Spleen (tissue), 11 donors: ENCODE measurements around the gene PTTG1IP2. TPM values are rescaled to one million over a fixed set of nuclear protein-coding genes. Genes with fewer than 3 reads are reported as not detected.

Experiments used
- DNase-seq: peaks from one replicate; pipeline ENCODE4 v3.0.0-alpha.2; 2020
- H3K27ac ChIP-seq, 8 donors: fragments of 200-600 bp; sonication (generic) in 7 of 8; 1 replicate in 4 of 8; 2 replicates in 4 of 8; pipeline versions ENCODE4 v1.5.0 to v1.8.0; 2016 to 2021; ENCODE audit warnings: inconsistent platforms in 4 of 8, mild to moderate bottlenecking in 4 of 8, moderate library complexity in 1 of 8
- H3K27me3 ChIP-seq, 7 donors: fragments of 200-600 bp; sonication (generic) in 6 of 7; replicated peaks in 1 of 7; 1 replicate in 4 of 7; 2 replicates in 3 of 7; pipeline versions ENCODE4 v1.5.0 to v1.8.0; 2016 to 2021; ENCODE audit warnings: inconsistent platforms in 3 of 7, mild to moderate bottlenecking in 1 of 7
- H3K36me3 ChIP-seq, 6 donors: fragments of 200-600 bp; sonication (generic) in 5 of 6; 1 replicate in 4 of 6; 2 replicates in 2 of 6; pipeline versions ENCODE4 v1.5.0 to v1.8.0; 2016 to 2021; ENCODE audit warnings: inconsistent platforms in 2 of 6
- H3K4me1 ChIP-seq, 6 donors: fragments of 200-600 bp; sonication (generic) in 5 of 6; 1 replicate in 3 of 6; 2 replicates in 3 of 6; pipeline versions ENCODE4 v1.5.0 to v1.8.0; 2016 to 2021; ENCODE audit warnings: inconsistent platforms in 3 of 6
- H3K4me3 ChIP-seq, 8 donors: fragments of 200-600 bp; sonication (generic) in 7 of 8; 1 replicate in 4 of 8; 2 replicates in 4 of 8; pipeline versions ENCODE4 v1.5.0 to v1.8.0; 2016 to 2021; ENCODE audit warnings: inconsistent platforms in 4 of 8, mild to moderate bottlenecking in 4 of 8, moderate library complexity in 2 of 8
- H3K9me3 ChIP-seq, 8 donors: fragments of 200-600 bp; sonication (generic) in 7 of 8; 1 replicate in 4 of 8; 2 replicates in 4 of 8; pipeline versions ENCODE4 v1.5.0 to v1.8.0; 2016 to 2021; ENCODE audit warnings: inconsistent platforms in 4 of 8
- POLR2A ChIP-seq, 3 donors: fragments of 450-650 bp; IDR thresholded peaks; one replicate each; pipeline ENCODE4 v1.5.1; 2017; ENCODE audit warnings: antibody characterized with exemption in 3 of 3, mild to moderate bottlenecking in 1 of 3
- POLR2AphosphoS5 ChIP-seq, 3 donors: sonication (generic); formaldehyde crosslinking; IDR thresholded peaks; one replicate each; pipeline ENCODE4 v1.5.1; 2017; ENCODE audit warnings: antibody characterized with exemption in 3 of 3
- WGBS, 5 donors: extraction: QIAGEN DNeasy Blood & Tissue Kit in 3 of 5; methylation state at CpG; one replicate each; pipeline versions ENCODE4 v1.1.5 to v1.1.7; 2013 to 2018; 5-methylcytosine and 5-hydroxymethylcytosine counted together
- intact Hi-C: fragments of 100-400 bp; cut with DNase I; formaldehyde crosslinking; loops from one replicate; pipeline ENCODE4 v1.15.0; 2023; ENCODE audit warnings: low total_unique reads
- polyA plus RNA-seq, 3 donors: library from polyadenylated mRNA; stranded (reverse); fragments of 200-250 nt; gene quantifications; one replicate each; pipeline ENCODE4 v1.2.1, GENCODE V29; 2013
- total RNA-seq, 7 donors: library from RNA; depleted of rRNA in 3 of 7; stranded (reverse); fragments of >200 nt in 3 of 7; fragmentation: NEBNext Ultra II Directional in 4 of 7; extraction: Animal tissue kit (Norgen Biotek cat#: 25700) in 4 of 7; gene quantifications; one replicate each; pipeline versions ENCODE4 v1.1.0 to v1.2.1, GENCODE V29; 2016 to 2021
- TF ChIP-seq, protein P1 (sequence below), 11 experiments: fragments of 200-600 bp in 7 of 11; fragments of 450-650 bp in 4 of 11; sonication (generic) in 4 of 11; IDR thresholded peaks in 8 of 11; conservative IDR thresholded peaks in 3 of 11; 1 replicate in 7 of 11; 2 replicates in 4 of 11; pipeline versions ENCODE4 v1.4.0 to v1.8.0; 2016 to 2021; ENCODE audit warnings: antibody characterized with exemption in 11 of 11, inconsistent platforms in 4 of 11, mild to moderate bottlenecking in 1 of 11
- donor health status: healthy with polysubstance abuse.
- donor health status: DM: no; HTN: no; CAD: no; lungs with moderate emphysema.
- donor health status: DM: no; HTN: no; CAD: no.
- donor health status: Bipolar disorder and iron deficiency.
- donor health status: healthy.
- donor health status: DM: no; HTN: no; CAD: no.
- donor health status: DM: yes; HTN: yes; CAD: no.

Gene PTTG1IP2
- total and polyA plus RNA-seq, 10 donors = not detected

DNA sequence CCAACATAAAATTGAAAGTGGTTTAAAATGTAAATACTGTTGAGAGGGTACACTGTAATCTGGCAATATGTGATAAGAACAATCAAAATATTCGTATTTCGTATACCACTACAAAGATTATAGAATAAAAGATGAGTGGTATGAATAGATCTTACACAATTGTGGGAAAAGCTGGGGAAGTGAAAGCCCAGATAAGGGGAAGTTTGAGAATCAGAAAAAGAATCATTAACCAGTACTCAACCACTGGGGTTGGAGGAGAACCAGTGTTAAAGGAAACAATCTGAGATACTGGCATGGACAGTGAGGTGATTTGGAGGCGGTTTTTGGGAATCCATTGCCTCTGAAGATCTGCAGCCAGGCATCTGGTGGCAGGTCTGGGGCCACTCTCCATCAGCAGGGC lies 67.0 kb downstream of the PTTG1IP2 start:
- Histone ChIP-seq H3K36me3 (no peaks in the 10 kb centered on the region), H3K4me3 (no peak overlapping the region), H3K4me1 (peaks cover 0 to 10% (median 1%) of the 10 kb centered on the region in 6 donors), H3K27ac (no peak overlapping the region), H3K9me3 (no peaks in the 10 kb centered on the region), H3K27me3 (no peaks in the 10 kb centered on the region)
- WGBS, 5 donors = 46 to 65% (median 55%) methylated on average over 3 of the region's 3 CpGs
- no peak for DNase-seq
- intact Hi-C loops = no loop called here
- TF ChIP-seq POLR2AphosphoS5 (IDR thresholded peaks at IDR 0.05) (no peak), POLR2A (IDR thresholded peaks at IDR 0.05) (no peak)
- TF ChIP-seq, protein P1, sequence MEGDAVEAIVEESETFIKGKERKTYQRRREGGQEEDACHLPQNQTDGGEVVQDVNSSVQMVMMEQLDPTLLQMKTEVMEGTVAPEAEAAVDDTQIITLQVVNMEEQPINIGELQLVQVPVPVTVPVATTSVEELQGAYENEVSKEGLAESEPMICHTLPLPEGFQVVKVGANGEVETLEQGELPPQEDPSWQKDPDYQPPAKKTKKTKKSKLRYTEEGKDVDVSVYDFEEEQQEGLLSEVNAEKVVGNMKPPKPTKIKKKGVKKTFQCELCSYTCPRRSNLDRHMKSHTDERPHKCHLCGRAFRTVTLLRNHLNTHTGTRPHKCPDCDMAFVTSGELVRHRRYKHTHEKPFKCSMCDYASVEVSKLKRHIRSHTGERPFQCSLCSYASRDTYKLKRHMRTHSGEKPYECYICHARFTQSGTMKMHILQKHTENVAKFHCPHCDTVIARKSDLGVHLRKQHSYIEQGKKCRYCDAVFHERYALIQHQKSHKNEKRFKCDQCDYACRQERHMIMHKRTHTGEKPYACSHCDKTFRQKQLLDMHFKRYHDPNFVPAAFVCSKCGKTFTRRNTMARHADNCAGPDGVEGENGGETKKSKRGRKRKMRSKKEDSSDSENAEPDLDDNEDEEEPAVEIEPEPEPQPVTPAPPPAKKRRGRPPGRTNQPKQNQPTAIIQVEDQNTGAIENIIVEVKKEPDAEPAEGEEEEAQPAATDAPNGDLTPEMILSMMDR (IDR thresholded peaks at IDR 0.05 in 8 of 11, conservative IDR thresholded peaks at IDR 0.05 in 3 of 11) = no peak

DNA sequence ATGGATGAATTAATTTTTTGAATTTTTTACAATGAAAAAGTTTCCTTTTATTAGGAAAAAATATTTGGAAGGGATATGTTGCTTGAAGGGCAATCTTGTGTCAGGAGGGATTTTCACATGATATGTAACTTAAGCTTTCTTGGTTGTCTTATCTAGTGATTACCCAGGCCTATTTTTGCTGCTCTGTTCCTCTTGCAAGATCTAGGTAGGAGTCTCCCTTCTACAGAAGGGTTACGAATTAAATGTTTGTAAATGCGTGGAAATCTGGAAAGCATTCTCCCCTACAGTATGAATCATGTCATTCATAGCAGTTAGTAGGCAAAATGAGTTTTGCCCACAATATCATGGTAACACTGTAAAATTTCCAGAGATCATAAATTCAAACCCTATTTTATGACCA lies 69.0 kb downstream of the PTTG1IP2 start:
- 87 to 97% (median 92%) methylated on average over 2 of the region's 2 CpGs for WGBS, 5 donors
- DNase-seq = no peak
- intact Hi-C loops = no loop called here

DNA sequence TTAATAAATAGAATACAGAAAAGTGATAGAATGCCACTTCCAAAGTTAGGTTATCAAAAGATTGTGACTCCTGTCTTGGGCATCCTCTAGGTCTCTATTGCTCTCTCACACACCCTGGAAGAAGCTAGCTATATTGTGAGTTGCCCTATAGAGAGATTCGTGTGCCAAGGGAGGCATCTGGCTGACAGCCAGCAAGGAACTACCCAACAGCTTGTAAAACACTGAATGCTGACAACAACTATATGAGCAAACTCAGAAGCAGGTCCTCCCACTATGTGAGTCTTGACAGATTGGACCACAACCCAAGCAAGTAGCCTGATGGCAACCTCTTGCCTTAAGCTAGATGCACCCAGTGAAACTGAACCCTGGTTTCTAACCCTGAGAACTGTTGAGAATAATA lies 71.0 kb downstream of the PTTG1IP2 start:
- no peaks in the 10 kb centered on the region for H3K27me3 ChIP-seq
- WGBS, 5 donors = 29 to 69% (median 55%) methylated on average over 1 of the region's 1 CpG
- H3K27ac ChIP-seq = no peak overlapping the region
- no peaks in the 10 kb centered on the region for H3K9me3 ChIP-seq
- no peak for DNase-seq
- peaks cover 0 to 10% (median 1%) of the 10 kb centered on the region in 6 donors for H3K4me1 ChIP-seq
- TF ChIP-seq, protein P1 (IDR thresholded peaks at IDR 0.05 in 8 of 11, conservative IDR thresholded peaks at IDR 0.05 in 3 of 11) = no peak
- TF ChIP-seq POLR2AphosphoS5 (IDR thresholded peaks at IDR 0.05) (no peak), POLR2A (IDR thresholded peaks at IDR 0.05) (no peak)
- no peak overlapping the region for H3K4me3 ChIP-seq
- intact Hi-C loops = no loop called here
- H3K36me3 ChIP-seq = no peaks in the 10 kb centered on the region

More for the DNA sequence above, 69.0 kb downstream of the PTTG1IP2 start:
- no peak overlapping the region for H3K4me3 ChIP-seq
- no peaks in the 10 kb centered on the region for H3K27me3 ChIP-seq
- H3K27ac ChIP-seq = no peak overlapping the region
- H3K9me3 ChIP-seq = no peaks in the 10 kb centered on the region
- TF ChIP-seq, protein P1 (IDR thresholded peaks at IDR 0.05 in 8 of 11, conservative IDR thresholded peaks at IDR 0.05 in 3 of 11) = no peak
- TF ChIP-seq POLR2A (IDR thresholded peaks at IDR 0.05) (no peak), POLR2AphosphoS5 (IDR thresholded peaks at IDR 0.05) (no peak)
- H3K4me1 ChIP-seq = peaks cover 0 to 10% (median 1%) of the 10 kb centered on the region in 6 donors
- no peaks in the 10 kb centered on the region for H3K36me3 ChIP-seq

DNA sequence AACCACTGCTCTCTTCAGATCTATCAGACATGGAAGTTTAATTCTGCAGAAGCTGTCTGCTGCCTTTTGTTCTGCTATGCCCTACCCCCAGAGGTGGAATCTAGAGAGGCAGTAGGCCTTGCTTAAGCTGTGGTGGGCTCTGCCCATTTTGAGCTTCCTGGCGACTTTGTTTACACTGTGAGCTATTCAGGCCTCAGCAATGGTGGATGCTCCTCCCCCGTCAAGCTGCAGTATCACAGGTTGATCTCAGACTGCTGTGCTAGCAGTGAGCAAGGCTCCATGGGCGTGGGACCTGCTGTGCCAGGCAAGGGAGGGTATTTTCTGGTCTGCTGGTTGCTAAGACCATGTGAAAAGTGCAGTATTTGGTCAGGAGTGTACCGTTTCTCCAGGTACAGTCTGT lies 81.6 kb downstream of the PTTG1IP2 start:
- Histone ChIP-seq H3K27me3 (no peaks in the 10 kb centered on the region), H3K4me3 (no peak overlapping the region), H3K36me3 (no peaks in the 10 kb centered on the region), H3K27ac (no peak overlapping the region), H3K9me3 (no peaks in the 10 kb centered on the region), H3K4me1 (no peaks in the 10 kb centered on the region)
- TF ChIP-seq, protein P1 (IDR thresholded peaks at IDR 0.05 in 8 of 11, conservative IDR thresholded peaks at IDR 0.05 in 3 of 11) = no peak
- TF ChIP-seq POLR2AphosphoS5 (IDR thresholded peaks at IDR 0.05) (no peak), POLR2A (IDR thresholded peaks at IDR 0.05) (no peak)
- WGBS, 5 donors = 67 to 85% (median 72%) methylated on average over 4 of the region's 4 CpGs
- no peak for DNase-seq
- intact Hi-C loops = loop anchor here (5.0 kb wide), 1 partner anchor 76 kb away; no protein-coding TSS in a partner anchor
